Femur (tissue), 1 donor: ENCODE results near the gene SEMA3G.

Source experiments
- DNase-seq: peaks from one replicate; pipeline ENCODE4 v3.0.0-alpha.2; 2017

The SEMA3G gene

GRCh38 chr3:52444860-52445793 lies at the start of gene SEMA3G:
TSS of gene SEMA3G (minus strand) at chr3:52445103. CDS start at chr3:52445027, 76 bp downstream.
- peak; percentile 77 for DNase-seq

GRCh38 chr3:52494445-52494844 lies 49.5 kb upstream of the SEMA3G start:
- no peak for DNase-seq

GRCh38 chr3:52493232-52494017 lies 48.5 kb upstream of the SEMA3G start:
- DNase-seq: no peak

- no peak for DNase-seq
Observed at GRCh38 chr3:52492059-52492458, 47.2 kb upstream of the SEMA3G start.

GRCh38 chr3:52490939-52491526 lies 46.1 kb upstream of the SEMA3G start:
- no peak for DNase-seq

GRCh38 chr3:52490035-52490938 lies 45.4 kb upstream of the SEMA3G start:
- DNase-seq: no peak

GRCh38 chr3:52489453-52489852 lies 44.5 kb upstream of the SEMA3G start:
- no peak for DNase-seq

- no peak for DNase-seq
Observed at GRCh38 chr3:52488746-52489145, 43.8 kb upstream of the SEMA3G start.

- no peak for DNase-seq
Observed at GRCh38 chr3:52487788-52488691, 43.1 kb upstream of the SEMA3G start.

- DNase-seq: no peak
Observed at GRCh38 chr3:52487050-52487787, 42.3 kb upstream of the SEMA3G start.

- no peak for DNase-seq
Observed at GRCh38 chr3:52484680-52485461, 40.0 kb upstream of the SEMA3G start.

- DNase-seq: no peak
Observed at GRCh38 chr3:52483577-52484381, 38.9 kb upstream of the SEMA3G start.

- DNase-seq: no peak
Observed at GRCh38 chr3:52483081-52483480, 38.2 kb upstream of the SEMA3G start.

- DNase-seq: no peak
Observed at GRCh38 chr3:52481819-52482521, 37.1 kb upstream of the SEMA3G start.

GRCh38 chr3:52480768-52481715 lies 36.1 kb upstream of the SEMA3G start:
- DNase-seq: no peak

- DNase-seq: no peak
Observed at GRCh38 chr3:52479877-52480575, 35.1 kb upstream of the SEMA3G start.
